ENCODE measurements around the gene KLHL29. TPM values are rescaled to one million over a fixed set of nuclear protein-coding genes. Genes with fewer than 3 reads are reported as not detected.

The KLHL29 gene
- total RNA-seq, 4 donors from 2014 or later, result 10.1 to 27.3 (median 15.7) TPM

GRCh38 chr2:23606196-23606595 is 221.2 kb downstream of the KLHL29 start:
- 79 to 92% methylated on average over 9 of the region's 9 CpGs for WGBS, 2 donors
- TF ChIP-seq CTCF (IDR thresholded peaks at IDR 0.05) (no peak), POLR2A (IDR thresholded peaks at IDR 0.05) (no peak)
- no peak for DNase-seq (ENCODE audit: low spot score in 2 of 2)
- intact Hi-C loops (cut with DNase I; ENCODE audit: low total_unique reads), result no loop called here
- no peak overlapping the region for H3K4me3 ChIP-seq (ENCODE audit: low read depth, poor library complexity, severe bottlenecking)

GRCh38 chr2:23606968-23607367 is 222.0 kb downstream of the KLHL29 start:
- no peak overlapping the region for H3K4me3 ChIP-seq (ENCODE audit: low read depth, poor library complexity, severe bottlenecking)
- TF ChIP-seq CTCF (IDR thresholded peaks at IDR 0.05) (no peak), POLR2A (IDR thresholded peaks at IDR 0.05) (no peak)
- intact Hi-C loops (cut with DNase I; ENCODE audit: low total_unique reads), result no loop called here
- DNase-seq (ENCODE audit: low spot score in 2 of 2), result no peak

GRCh38 chr2:23607925-23608324 is 222.9 kb downstream of the KLHL29 start:
- no peak for DNase-seq (ENCODE audit: low spot score in 2 of 2)
- no peak overlapping the region for H3K4me3 ChIP-seq (ENCODE audit: low read depth, poor library complexity, severe bottlenecking)
- intact Hi-C loops (cut with DNase I; ENCODE audit: low total_unique reads), result no loop called here
- WGBS, 2 donors, result 78 to 91% methylated on average over 3 of the region's 3 CpGs
- TF ChIP-seq CTCF (IDR thresholded peaks at IDR 0.05) (no peak), POLR2A (IDR thresholded peaks at IDR 0.05) (no peak)

- no peak for DNase-seq (ENCODE audit: low spot score in 2 of 2)
- intact Hi-C loops (cut with DNase I; ENCODE audit: low total_unique reads), result no loop called here
- 92 to 95% methylated on average over 7 of the region's 7 CpGs for WGBS, 2 donors
- no peak overlapping the region for H3K4me3 ChIP-seq (ENCODE audit: low read depth, poor library complexity, severe bottlenecking)
- TF ChIP-seq POLR2A (IDR thresholded peaks at IDR 0.05) (no peak), CTCF (IDR thresholded peaks at IDR 0.05) (no peak)
These were observed 224.3 kb downstream of the KLHL29 start for GRCh38 chr2:23609254-23609653.

- no peak overlapping the region for H3K4me3 ChIP-seq (ENCODE audit: low read depth, poor library complexity, severe bottlenecking)
- 94 to 97% methylated on average over 3 of the region's 3 CpGs for WGBS, 2 donors
- intact Hi-C loops (cut with DNase I; ENCODE audit: low total_unique reads), result no loop called here
- no peak for TF ChIP-seq POLR2A (IDR thresholded peaks at IDR 0.05)
- no peak for TF ChIP-seq CTCF (IDR thresholded peaks at IDR 0.05)
- no peak for DNase-seq (ENCODE audit: low spot score in 2 of 2)
These were observed 226.9 kb downstream of the KLHL29 start for GRCh38 chr2:23611839-23612238.

GRCh38 chr2:23614701-23615100 is 229.7 kb downstream of the KLHL29 start:
- no peak overlapping the region for H3K4me3 ChIP-seq (ENCODE audit: low read depth, poor library complexity, severe bottlenecking)
- no peak for DNase-seq (ENCODE audit: low spot score in 2 of 2)
- WGBS, 2 donors, result 83 to 91% methylated on average over 12 of the region's 12 CpGs
- intact Hi-C loops (cut with DNase I; ENCODE audit: low total_unique reads), result no loop called here
- no peak for TF ChIP-seq POLR2A (IDR thresholded peaks at IDR 0.05)
- no peak for TF ChIP-seq CTCF (IDR thresholded peaks at IDR 0.05)
